RCC 7860 (cell line): ENCODE measurements around the gene ARL4C.
A peak's percentile ranks its signal among the peaks of the same experiment; 100 is the strongest.

ENCODE experiments used
- DNase-seq: peaks from one replicate; pipeline ENCODE4 v3.0.0-alpha.2; 2015; ENCODE audit warnings: low spot score
- FAIRE-seq: peaks from 2 replicates; lab custom pipeline; 2012; peaks lifted over from hg19 to GRCh38; lab: Jason Lieb, UNC

ARL4C gene, protein sequence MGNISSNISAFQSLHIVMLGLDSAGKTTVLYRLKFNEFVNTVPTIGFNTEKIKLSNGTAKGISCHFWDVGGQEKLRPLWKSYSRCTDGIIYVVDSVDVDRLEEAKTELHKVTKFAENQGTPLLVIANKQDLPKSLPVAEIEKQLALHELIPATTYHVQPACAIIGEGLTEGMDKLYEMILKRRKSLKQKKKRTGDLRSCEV

DNA sequence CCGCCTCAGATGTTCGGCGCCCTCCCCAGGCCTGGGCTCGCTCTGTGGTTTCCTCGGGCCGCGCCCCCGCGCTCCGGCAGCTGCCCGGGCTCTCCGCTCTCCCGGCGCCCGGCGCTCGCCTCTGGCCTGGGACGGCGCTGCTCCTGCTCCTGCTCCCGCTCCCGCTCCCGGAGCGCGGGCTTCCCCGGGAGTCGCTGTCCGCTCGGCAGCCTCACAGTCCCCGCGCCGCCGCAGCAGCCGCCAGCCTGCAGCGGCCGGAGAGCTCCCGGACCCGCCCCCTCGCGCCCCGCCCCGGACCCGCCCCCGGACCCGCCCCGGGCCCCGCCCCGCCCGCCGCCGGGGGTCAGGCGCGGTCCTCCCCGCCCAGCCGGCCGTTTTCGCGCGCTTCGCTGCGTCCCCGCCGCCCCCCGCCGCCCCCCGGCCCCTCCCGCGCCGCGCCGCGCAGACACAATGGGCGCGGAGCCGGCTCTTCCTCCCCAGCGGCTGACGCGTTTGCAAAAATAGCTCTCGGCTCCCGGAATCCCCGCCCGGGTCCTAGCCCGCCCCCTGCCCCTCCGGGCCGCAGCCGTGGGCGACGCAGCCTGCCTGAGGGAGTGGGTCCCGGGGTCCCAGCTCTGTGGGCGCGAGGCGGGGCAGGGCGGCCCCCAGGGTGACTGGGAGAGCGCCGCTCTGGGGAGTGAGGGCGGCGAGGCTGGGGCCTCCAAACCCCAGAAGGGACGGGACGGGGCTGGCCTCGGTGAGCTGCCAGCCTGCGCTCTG is at the start of gene ARL4C:
TSS of gene ARL4C (minus strand) at position 247 of the 759 bp plus-strand sequence. CDS start 495 bp downstream, outside the sequence.
- DNase-seq (peak; percentile 69), FAIRE-seq (no peak)

DNA sequence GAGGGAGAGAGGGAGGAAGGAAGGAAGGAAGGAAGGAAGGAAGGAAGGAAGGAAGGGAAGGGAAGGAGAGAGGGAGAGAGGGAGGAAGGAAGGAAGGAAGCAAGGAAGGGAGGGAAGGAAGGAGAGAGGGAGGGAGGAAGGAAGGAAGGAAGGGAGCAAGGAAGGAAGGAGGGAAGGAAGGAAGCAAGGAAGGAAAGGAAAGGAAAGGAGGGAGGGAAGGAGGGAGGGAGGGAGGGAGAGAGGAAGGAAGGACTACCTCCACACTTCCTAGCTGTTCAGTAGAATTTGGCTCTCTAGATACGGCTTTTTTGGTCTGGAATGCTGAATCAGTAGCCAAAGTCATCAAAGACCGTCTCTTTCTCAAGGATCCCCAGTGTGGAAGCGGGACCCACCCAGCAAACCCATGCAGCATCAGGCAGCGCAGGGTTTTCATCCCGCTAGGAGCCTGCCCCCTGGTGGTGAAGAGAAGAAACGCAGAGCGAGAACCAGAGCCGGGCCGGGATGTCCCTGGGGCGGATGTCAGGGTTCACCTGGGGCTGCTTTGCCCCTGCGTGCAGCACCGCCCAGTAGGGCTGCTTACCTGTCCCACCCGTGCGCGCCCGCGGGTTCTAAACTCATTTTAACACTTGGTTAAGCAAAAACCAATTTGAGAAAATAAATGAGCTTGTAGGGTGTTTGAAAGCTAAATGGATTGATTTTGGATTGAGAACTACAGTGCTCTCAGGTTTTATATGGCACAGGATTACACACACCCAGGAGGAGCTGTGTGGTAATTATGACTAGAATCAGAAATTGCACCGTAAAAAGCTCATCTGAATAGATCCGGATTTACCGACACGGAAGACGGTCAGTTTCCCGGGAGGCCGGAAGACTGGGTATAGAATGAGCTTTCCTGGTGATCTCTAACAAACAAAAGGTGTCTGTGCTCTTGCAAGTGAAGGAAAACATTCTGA is 48.1 kb upstream of the ARL4C start:
- DNase-seq: peak; percentile 47
- no peak for FAIRE-seq

DNA sequence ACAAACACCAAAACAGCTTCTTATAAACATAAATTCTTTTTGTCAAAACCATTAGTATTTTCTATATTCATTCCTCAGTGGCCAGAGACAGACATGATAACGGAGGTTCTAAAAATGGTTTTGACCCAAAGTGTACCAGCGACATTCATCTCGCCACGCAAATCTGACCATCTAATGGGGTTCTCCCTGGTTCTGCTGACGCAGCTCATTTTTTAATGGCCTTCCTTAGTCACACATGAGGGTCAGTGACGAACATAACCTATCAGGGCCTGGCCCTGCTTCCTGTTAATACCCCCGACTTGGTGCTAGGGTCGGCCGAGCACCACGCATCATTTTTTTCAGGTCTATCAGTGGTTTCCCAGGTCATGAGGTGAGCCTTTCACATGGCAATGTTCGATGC is 45.9 kb upstream of the ARL4C start:
- FAIRE-seq: no peak
- no peak for DNase-seq

DNA sequence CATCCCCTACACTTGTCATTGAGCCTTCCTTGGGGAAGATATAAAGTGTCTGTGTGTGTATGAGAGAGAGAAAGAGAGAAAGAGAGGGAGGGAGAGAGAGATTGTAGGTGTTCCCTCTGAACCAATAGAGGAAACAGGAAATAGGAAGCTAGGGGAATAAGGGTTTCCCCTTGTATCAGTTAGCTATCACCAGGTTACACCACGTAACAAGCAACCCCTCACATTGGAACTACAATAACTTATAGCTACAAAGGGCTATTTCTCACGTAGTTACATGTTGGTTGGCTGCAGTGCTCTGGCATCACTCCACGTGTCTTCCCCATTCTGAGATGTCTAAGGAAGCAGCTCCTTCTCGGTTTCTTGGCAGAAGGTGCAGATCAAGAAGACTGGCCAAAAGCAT is 41.0 kb upstream of the ARL4C start:
- DNase-seq (no peak), FAIRE-seq (no peak)

DNA sequence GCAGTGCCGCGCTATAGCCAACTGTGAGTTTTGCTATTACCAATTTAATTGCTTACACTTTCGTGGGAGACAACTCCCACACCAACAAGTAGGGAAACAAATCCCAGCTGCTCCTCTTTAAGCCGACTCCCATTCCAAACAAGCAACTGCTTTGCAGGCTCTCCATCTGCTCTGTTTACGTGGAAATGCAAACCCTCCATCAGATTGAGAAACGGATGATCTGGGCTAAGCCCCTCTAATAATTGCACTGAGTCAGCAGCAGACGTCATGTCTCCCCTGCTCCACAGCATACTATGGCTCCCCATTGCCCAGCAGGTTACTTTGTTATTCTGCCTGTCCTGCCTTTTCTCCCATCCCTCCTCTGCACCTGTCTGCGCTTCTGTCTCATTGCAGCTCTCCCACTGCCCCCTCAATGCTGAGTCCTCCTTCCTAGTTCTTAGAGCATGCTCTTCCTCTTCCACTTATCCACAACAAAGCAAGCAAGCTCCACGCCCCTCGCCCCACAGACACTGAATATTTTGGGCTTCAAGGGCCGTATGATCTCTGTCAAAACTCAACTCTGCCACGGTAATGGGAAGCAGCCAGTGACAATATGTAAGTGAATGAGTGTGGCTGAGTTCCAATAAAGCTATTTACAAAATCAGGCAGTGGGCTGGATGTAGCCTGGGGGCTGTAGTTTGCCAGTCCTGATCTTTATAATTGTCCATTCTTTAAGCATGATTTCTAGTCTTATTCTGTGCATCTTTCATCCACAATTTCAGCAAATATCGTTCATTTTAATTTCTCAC is 39.5 kb upstream of the ARL4C start:
- DNase-seq (no peak), FAIRE-seq (no peak)

DNA sequence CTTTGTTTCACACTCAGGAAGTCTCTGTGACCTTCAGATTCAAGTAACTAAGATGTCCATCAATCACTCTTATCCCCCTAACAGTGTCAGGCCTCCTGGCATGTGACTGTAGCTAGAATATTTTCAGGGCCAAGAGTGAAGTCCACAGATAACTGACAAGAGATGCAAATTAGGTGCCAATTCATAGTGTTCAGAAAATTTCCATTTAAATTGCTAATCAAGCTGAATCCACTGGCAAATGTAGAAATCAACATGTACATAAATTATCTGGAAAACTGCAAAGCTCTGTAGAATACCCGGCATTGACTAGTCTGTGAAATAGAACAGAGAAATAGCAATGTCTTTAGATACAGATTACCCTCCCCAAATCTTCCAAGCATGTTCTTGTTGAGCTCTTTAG is 38.6 kb upstream of the ARL4C start:
- DNase-seq (no peak), FAIRE-seq (no peak)

DNA sequence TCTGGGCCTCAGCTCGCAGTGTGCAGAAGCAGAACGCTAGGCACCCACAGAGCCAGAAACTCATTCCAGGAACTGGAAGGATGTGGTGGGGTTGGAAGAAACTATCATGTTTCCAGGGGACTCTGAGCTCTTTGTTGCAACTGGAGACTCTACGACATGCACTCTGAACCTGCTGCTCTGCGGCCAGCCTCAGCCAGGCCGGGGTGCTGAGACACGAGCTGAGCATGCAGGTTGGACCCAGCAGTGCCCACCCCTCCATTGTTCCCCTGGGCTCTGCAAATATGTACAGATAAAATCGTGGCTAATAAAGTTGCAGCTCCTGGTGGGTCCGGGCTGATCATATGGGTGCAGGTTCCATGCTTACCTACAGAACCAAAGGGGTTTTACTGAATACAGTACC is 37.6 kb upstream of the ARL4C start:
- DNase-seq (no peak), FAIRE-seq (no peak)

DNA sequence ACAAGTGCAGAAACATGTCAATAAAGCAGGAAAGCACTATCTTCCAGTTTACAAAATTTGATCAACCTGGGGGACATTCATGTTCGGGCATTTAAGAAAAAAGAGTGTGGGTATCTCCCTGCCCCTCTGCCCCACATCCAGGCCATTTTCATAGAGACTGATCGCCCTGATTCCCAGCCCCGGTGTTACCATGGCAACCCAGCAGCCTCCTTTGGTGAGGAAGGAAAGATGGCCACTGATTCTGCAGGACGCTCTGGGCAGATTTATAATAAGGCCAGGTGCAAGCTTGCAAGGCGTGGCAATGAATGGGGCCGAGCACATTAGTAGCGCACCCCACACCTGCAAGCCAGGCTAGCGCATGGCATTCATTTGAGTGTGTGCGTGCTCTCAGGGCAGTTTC is 36.7 kb upstream of the ARL4C start:
- DNase-seq: no peak
- no peak for FAIRE-seq

DNA sequence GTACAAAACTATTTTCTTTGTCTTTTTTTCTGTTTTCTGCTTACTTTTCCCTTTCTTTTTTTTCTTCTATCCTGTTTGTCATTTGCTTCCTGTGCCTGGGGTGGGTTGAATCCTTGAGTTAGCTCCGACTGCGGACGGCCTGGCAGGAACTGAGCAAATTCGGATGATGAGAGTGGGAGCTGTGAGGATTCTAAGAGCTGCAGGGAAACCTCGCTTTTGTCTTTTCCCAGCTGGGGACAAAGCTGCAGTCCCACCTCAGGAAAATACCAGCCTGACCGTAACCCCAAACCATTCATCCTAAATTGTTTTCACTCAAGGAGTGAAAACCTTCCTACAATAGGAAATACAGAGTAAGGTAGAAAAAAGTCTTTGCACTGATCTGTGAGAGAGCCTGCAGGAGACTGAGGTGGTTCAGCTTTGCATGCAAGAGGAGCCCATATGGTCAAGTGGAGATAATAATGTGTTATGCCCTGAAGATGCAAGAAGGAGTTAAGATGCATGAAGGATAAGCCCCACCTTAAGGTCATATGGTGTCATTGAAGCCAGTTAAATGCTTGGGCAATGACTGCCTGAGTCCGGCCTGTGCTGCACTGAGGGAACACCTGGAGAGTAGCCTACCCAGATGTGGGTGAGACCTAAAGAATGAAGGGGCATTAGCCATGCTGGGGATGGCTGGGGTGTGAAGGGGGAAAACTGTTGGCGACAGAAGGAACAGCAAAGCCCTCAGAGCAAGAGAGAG is 31.7 kb upstream of the ARL4C start:
- DNase-seq: no peak
- FAIRE-seq: no peak

DNA sequence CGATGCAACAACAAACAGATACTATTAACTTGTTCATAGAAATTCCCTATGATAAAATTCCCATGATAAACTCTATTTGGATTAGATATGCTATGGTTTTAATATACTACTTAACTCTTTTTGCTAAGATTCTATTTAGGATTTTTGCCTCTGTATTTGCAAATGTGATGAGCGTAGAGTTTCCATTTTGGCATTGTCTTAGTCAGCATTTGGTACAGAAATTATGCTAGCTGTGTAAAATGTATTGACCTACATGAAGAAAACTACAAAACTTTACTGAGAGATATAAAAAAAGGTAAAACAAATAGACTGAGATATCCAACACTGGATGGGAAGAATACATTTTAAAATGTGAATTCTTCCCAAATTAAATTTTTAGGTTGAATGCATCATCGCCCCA is 29.8 kb upstream of the ARL4C start:
- FAIRE-seq: no peak
- no peak for DNase-seq

DNA sequence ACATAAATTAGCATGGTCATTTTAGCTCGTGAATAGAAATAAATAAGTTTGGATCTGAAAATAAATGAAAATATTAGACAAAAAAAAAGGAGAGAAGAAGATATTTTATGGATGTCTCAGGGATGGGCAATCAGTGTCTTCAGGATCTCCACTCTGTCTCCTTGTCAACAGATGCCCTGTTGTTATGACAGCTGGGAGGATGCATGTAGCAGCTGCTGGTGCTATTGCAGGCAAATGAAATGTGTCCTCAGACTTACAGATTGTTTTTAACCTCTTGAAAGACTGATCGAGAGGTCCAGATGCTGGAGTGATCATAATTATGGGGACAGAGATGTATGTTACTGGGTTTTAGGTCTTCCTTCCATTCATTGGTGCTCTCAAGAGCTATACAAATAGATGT is 24.7 kb upstream of the ARL4C start:
- DNase-seq (no peak), FAIRE-seq (no peak)

DNA sequence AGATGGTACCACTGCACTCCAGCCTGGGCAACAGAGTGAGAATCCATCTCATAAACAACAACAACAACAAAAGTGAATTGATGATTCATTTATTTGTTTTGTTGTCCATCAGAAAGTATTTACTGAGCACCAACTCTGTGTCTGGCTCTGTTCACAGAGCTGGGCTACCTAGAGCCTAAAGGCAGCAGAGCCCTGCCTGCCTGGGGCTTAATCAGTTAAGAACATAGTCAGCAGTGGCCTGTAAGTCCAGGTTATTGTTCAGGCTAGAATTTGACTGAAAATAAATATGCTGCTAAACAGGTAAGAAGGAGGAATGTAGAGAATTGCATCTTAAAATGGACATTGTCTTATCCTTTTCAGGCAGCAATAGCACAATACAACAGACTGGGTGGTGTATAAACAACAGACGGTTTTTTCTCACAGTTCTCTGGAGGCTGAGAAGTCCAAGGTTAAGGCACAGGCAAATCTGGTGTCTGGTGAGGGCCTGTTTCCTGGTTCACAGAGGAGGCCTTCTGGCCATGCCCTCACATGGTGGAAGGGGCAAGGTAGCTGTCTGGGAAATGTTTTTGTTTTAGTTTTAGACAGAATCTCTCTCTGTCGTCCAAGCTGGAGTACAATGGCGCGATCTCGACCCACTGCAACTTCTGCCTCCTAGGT is 22.2 kb upstream of the ARL4C start:
- DNase-seq: no peak
- no peak for FAIRE-seq

DNA sequence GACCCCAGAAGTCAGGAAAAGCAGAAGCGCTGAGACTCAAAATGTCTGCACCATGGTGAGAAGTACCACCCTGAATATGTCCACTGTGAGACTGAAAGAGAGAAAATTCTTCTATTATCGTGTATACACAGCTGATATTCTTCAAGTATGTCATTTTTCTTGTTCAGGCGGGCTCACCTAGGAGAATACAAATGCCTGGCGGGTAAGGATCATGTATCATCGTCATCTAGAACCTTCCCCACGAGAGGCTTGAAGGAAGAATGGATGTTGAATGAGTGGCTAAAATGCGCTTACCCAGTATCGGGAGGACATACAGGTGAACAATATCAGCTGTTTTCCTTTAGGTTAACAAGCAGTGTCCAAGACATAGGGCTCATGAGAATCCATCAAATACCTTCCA is 21.1 kb upstream of the ARL4C start:
- FAIRE-seq: no peak
- DNase-seq: no peak

DNA sequence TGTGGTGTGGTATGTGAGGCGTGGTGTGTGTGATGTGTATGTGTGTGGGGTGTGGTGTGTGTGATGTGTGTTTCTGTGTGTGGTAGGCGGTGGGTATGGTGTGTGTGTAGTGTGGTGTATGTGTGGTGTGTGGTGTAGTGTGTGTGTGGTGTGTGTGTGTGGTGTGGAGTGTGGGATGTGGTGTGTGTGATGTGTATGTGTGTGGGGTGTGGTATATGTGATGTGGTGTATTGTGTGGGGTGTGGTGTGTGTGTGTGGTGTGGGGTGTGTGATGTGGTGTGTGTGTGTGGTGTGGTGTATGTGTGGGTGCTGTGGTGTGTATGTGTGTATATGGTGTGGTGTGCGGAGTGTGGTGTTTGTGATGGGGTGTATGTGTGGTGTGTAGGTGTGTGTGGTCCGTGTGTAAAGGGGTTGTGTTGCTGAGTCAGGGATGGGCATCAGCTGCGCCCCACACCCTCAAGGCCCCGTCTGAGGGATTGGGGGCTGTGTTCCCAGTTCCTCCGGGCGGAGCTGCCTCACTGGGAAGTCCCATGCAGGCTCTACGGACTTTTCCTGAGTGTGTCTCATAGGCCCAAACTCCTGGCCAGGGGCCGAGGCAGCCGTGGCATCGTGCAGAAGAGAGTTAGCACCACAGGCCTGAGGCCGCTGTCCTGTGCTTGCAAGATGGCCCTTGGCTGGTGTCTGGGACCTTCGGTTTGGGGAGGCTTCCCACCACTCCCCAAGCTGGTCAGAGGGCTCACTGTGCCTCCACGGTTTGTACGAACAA is 18.2 kb upstream of the ARL4C start:
- DNase-seq: no peak
- no peak for FAIRE-seq

DNA sequence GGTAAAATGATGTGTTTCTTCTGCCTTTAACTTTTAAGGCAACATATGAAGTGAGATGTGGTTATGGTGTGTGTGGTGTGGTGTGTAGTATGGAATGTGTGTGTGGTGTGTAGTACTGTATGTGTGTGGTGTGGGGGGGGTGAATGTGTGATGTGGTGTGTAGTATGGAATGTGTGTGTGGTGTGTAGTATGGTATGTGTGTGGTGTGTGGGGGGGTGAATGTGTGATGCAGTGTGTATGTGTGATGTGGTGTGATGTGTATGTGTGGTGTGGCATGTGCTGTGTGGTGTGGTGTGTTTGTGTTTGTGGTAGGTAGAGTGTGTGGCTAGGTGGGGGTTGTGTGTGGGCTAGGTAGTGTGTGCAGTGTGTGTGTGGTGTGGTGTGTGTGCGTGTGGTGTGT is 17.2 kb upstream of the ARL4C start:
- DNase-seq (no peak), FAIRE-seq (no peak)

DNA sequence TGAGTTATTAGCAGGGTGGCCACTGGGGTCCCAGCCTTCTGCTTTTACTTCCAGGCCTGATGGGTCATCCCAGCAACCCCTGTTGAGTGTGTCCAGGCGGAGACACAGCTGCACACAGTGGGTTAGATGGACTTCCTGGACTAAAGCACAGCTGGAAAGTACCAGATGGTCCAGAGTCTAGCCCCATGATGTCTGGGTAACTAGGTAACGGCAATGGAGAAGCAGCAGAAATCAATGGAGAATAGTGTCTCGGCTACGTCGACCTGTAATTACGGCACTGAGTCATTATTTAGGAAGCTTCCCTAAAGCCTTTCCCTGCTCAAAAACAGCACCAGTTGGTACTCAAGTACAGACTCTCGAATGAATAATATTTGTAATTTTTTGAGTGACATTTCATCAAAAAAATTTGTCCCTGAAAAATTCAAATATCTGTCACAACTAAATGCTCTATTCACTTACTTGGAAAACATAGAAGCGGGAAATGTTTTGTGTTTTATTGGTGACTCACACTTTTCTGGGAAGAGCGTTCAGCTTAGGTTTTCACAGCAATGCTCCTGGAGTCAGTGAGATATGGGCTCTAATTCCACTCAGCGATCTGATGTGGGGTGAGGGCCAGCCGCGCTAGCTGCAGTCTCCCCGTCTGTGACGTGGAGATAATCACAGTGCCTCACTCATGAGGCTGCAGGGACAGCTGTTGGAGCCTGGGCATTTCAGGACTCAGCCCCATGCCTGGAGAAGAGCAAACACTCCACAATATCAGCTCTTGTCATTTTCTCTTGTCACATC is 16.2 kb upstream of the ARL4C start:
- no peak for DNase-seq
- FAIRE-seq: no peak

DNA sequence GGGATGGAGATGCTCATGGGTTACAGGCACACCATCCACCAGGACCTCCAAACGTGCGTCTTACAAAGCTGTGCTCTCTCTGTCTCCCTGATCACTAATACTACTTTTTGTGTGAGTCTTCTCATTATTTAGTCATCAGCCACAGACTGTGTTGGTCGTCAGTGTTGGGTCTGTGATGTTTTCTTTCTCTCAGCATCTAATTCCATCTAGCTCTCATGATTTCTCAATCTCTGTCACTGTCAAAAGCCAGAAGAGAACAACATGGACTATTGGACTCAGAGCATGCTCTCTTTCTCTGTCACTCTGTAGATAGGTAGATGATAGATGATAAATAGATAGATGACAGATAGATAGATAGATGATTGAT is 6.0 kb upstream of the ARL4C start:
- no peak for DNase-seq
- no peak for FAIRE-seq

DNA sequence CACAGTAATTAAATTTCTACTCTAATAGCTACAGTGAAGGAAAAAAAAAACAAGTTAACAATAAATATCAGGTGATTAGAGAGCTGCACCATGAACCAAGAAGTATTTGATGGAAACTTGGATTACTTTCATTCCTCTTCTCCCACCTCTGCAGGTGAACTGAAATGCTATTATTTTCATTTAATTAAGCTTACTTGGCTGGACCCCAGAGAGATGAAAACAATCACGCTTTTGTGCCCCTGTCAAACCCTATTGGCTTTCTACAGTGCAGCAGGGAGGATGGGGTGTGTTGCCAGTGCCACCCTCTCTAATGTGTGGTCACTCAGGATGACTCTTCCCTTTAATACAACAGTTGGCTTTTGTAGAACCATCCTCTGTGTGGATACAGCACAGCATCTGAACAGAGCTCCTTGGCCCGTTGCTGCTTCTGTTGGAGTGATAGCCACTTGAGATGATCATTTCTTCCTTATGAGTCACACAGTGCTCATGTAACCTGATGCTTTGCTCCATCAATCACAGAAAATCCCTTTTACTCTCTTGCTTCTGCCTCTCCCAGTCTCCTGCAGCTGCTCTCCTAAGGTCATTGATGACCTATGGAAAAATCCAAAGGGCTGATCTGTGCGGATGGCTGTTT is 5.5 kb upstream of the ARL4C start:
- FAIRE-seq (peak; percentile 97), DNase-seq (peak; percentile 96)
